ENCODE results near the gene MYH6.
"Not testable (repeated sequence)": the region's sequence is repeated elsewhere in the genome, so short reads cannot be mapped to it uniquely, and the experiment has no call there.

MYH6 gene

DNA sequence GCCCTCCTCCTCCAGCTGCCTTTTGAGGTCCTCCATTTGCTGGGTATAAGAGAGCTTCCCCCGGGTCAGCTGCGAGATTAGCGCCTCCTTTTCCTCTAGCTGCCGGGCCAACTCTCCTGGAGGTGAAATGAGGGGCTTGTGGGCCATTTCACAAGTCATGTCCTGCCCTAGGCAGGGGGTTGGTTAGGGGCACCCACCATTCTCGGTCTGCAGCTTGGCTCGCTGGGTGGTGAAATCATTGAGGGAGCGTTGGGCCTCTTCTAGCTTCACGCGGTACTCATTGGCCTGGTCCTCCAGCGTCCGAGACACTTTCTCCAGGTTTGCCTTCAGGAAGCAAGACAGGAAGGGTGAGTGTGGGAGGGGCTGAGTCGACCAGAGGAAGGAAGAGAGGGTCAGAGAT, 18.7 kb downstream of the MYH6 start:
- no peak for DNase-seq

DNA sequence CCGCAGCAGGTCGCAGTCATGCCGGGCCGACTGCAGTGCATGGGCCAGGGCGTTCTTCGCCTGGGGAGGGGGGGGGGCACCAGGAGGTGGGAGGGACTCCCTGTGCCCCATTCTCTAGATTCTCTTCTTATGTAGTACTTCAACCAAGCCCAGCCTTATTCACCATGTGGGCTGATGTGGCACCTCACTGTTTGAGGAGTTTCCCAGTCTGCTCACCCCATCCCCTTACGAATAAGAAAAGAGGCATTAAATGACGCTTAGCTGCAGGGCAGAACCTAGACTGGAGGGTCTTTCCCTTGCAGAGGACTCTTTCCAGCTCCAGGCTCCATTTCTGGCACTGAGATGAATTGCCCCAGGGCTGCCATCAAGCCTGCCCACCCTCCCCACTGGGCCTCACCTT, 19.1 kb downstream of the MYH6 start:
- DNase-seq, result no peak

DNA sequence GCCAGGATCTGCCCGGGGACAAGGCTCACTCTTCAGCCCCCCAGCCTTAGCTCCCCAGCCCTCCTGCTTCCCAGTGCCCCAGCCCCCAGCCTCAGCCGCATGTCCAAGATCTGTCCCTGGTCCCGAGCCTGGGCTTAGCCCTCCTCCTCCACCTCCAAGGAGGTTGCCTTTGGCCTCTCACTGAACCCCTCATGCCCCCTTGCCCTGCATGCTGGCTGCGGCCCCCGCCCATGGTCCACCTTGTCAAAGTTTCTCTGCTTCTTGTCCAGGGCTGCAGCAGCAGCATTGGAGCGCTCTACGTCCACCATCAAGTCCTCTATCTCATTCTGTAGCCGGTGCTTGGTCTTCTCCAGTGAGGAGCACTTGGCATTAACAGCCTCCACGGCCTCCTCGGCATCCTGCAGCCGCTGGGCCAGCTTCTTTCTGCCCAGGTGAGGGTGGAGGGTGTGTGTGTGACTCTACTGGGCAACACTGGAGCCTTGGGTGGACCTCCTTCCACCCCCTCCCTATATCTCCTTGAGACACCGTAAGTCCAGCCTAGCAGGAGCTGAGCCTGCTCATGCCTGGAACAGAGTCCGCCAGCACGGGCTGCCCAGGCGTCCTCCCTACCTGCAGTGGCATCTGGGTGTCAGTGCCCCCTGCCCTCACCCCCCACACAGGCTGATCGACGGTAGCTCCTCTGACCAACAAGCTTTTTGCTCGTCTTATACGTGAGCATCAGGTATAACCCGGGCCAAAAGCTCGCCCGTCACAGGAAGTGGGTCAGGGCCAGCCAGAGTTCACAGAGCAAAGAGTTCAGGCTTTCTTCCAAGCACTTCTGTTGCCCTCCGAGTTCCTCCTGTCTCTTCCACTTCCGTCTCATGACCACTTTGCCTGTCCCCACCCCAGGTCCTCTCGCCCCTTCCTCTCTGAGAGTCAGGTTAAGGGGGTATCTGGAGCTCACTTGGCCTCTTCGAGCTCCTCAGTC, 19.9 kb downstream of the MYH6 start:
- DNase-seq, result no peak

DNA sequence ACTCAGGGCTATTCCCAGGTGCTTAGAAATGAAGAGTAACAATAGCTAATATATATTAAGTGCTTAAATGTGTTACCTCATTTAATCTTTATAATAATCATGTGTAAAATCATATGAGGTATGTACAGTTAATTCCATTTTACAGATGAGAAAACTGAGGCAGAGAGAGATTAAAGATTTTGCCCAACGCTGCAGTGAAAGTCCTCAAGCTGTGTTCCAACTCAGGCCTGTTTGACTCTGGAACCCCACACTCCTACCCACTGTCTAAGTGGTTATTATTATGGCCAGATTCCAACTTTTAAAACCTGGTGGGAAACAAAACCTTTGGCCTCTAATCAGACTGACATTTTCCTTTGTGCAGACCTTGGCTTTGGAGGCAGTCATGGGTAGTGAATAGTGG, 21.1 kb downstream of the MYH6 start:
- no peak for DNase-seq

DNA sequence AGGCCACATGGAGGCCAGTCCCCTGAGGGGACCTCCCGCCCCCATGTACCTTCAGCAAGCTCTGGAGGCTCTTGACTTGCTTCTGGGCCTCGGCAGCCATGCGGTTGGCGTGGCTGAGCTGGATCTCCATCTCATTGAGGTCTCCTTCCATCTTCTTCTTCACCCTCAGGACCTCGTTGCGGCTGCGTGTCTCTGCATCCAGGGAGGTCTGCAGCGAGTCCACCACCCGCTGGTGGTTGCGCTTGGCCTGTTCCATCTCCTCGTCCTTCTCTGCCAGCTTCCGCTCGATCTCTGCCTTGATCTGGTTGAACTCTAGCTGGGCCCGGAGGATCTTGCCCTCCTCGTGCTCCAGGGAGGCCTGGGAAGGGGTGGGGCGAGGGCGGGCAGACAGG, 21.8 kb downstream of the MYH6 start:
- DNase-seq, result not testable (repeated sequence)

DNA sequence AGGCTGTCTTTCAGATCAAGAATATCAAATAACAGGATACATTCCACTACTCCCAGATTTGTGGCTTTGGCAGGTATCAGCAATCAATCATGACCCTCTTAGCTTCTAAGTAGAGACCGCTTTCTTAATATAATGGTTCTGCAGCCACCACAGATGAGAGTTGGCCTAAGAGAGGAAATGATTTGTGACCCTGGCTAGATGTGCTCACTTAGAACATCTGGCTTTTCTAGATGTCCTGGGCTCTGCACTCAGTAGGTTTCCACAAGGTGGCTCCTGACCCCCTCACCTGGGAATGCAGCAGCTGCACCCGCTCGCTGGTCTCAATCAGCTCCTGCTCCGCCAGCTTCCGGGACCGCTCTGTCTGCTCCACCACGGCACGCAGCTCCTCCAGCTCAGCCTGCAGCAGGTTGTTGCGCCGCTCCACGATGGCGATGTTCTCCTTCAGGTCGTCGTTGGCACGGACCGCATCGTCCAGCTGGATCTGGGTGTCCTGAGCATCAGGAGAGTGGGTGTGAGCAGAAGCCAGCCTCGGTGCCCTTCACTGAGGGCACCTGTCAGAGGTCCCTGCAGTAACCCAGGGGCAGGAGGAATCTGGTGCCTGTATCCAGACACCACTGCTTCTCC, 22.3 kb downstream of the MYH6 start:
- DNase-seq, result no peak

DNA sequence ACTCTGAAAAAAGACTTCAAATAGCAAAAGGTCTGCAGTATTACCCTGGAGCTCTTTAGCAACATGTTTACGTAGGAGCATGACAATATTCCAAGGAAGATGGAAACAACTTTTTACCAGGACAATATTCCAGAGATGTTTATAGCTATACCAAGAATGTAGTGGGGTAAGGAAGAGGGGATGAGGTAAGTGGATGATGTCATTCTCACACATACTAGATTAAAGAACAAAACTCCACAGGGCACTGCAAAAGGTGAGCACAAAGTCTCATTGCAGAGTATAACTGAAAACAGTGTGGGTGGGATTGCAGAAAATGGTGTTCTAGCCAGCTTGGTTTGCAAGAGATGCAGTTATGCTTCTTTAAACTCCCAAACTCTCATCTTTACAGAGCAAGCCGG, 22.8 kb downstream of the MYH6 start:
- no peak for DNase-seq

DNA sequence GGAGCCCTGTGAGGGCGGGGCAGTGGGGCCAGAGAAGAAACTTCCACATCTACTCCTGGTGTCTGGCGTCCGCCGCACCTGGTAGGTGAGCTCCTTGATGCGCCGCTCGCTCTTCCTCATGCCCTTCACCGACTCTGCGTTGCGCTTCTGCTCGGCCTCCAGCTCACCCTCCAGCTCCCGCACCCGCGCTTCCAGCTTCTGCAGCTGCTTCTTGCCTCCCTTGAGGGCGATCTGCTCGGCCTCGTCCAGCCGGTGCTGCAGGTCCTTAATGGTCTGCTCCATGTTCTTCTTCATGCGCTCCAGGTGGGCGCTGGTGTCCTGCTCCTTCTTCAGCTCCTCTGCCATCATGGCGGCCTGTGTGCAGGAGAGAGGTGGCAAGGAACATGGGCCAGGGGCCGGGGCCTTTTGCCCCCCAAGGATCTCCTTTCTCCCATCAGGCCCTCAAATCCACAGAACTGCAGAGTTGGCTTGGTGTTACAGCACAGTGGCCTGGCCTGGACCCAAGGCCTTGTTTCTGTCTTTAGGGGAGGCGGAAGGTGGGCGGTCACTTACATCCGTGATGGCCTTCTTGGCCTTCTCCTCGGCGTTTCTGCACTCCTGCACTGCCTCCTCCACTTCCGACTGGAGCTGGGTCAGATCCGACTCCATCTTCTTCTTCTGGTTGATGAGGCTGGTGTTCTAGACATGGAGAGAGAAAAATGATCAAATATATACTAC, 23.6 kb downstream of the MYH6 start:
- no peak for DNase-seq

DNA sequence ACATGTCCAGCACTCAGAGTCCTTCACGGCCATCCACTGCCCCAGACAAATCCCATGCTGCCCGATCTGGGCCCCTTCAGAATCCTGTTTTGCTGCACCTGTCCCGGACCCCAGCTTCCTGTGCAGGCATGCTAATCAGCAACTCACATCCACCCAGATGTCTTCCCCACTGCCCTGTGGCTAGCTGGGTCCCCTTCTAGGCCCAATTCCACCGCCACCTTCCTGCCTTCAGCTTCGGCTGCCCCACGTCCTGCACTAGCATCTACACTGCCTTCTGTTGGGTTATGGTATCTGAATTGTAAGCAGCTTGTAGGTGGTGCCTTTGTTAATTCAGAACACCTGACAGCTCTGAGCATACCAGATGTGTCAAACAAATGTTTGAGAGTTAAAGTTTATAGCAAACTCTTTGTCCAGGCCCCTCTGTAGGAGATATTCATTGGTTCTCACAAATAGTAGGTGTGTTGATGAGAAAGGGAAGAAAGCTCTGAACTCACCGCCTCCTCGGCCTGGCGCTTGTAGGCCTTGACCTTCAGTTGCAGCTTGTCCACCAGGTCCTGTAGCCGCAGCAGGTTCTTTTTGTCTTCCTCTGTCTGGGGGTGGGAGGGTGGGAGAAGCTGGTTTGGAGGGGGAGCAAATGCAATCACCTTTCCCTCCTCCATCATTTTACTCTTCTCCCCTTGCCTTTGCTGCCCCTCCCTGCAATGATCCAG, 25.2 kb downstream of the MYH6 start:
- no peak for DNase-seq

DNA sequence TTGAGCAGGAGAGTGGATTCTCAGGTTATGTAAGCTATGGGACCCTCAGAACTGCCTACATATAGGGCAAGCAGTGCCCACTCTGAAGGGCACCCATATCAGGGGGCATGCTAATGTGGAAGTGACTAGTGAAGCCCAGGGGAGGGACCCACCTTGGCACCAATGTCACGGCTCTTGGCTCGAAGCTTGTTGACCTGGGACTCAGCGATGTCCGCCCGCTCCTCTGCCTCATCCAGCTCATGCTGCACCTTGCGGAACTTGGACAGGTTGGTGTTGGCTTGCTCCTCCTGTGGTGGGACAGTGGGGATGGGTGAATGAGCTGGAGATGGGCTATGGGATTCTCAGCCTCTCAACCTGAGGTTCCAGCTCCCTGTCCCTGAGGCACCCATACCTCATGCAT, 25.8 kb downstream of the MYH6 start:
- DNase-seq, result no peak

DNA sequence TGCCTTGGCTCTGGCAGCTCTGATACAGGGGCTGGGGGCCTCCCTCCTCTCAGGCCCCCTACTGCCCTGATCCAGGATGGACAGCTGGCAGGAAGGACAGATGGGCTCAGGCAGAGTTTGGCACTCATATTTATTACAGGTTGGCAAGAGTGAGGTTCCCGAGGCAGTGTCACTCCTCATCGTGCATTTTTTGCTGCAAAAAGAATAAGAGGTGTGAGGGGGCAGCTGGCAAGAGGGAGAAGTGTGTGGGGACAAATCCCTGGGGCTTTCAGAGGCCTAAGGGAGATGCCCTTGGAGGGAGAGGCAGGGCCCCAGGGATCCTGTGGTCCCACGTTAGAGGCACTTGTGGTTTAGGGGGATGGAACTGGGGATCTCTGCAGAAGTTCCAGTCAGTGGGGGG, 26.2 kb downstream of the MYH6 start:
- DNase-seq, result no peak

DNA sequence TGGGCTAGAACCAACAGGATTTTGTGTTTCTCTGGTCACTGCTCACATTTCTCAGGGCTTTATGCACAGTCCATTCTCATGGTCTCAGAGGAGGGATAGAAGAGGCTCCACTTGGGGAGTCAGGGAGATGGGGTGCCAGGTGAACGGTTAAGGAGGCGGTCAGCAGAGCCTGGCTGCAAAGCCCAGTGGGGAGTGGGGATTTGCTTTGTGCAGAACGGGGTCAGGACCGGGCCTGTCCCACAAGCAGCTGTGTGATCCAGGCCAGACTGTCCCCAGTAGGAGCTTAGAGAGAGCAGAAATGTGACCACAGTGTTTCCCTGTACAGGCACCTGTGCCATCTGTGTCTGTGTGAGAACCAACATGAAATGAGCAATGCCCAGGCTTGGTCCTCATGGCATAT, 27.1 kb downstream of the MYH6 start:
- no peak for DNase-seq

DNA sequence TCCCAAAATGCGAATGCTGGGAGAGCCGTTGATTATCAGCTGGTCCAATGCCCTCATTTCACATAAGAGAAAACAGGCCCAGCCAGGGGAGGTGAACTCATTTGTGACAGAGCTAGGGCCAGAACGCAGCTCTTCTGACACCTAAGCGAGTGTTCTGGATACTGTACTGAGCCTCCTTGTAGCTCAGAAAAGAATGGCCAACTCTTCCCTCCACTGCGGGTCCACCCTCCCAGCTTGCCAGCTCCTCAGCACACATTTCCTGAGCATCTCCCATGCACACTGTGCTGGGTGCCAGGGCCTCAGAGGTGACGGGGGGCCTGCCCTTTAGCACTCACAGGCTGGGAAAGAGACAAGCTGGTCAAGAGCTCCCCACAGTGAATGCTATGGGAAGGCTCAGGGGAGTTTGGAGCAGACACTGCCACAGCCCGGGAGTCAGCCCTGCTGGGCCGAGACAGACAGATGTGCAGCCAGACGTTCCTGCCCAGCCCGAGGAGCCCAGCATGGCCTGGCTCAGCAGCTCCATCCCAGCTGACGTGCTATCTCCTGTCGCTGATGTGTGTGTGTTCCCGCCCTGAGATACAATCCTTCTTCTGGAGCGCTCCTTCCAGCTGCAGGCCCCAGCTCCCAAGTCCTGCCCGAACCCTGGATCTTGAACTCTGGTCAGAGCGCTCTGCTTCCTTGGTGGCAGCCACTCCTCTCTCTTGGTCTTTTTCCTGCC, 27.7 kb downstream of the MYH6 start:
- no peak for DNase-seq

DNA sequence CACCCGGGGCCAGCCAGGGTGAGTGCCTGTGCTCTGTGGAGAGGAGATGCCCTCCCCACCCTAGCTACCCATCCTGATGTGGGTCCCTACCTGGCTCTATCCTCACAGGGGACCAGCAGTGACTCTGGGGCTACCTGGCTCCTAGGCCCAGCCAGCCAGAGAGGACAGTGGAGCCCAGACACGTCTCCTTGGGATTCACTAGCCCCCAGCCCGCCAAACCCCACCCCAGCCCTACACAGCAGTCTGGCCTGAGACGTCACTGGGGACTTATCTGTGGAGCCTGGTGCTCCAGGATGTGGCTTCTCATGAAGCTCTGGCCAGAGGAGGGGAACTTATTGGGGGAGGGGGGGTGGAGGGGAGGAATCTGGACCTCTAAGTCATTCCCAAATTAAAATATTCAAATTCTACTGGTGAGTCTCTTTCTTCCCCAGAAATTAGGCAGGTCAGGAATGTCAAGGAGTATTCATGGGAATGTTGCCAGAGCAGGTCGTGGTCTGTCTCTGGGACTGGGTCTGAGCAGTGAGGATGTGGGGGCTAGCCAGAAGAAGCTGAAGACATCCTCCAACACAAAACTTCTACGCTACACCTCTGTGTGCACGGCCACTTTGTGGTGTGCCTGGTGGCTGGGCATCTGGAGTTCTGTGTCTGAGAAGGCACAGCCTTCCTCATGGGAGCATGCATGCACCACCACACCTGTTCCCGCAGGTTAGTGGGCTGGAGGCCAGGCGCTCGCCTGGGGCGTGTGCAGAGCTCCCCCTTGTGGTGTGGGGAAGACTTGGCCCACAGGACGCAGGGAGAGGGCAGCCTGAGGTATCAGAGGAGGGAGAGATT, 28.5 kb downstream of the MYH6 start:
- peak; percentile 73 for DNase-seq

DNA sequence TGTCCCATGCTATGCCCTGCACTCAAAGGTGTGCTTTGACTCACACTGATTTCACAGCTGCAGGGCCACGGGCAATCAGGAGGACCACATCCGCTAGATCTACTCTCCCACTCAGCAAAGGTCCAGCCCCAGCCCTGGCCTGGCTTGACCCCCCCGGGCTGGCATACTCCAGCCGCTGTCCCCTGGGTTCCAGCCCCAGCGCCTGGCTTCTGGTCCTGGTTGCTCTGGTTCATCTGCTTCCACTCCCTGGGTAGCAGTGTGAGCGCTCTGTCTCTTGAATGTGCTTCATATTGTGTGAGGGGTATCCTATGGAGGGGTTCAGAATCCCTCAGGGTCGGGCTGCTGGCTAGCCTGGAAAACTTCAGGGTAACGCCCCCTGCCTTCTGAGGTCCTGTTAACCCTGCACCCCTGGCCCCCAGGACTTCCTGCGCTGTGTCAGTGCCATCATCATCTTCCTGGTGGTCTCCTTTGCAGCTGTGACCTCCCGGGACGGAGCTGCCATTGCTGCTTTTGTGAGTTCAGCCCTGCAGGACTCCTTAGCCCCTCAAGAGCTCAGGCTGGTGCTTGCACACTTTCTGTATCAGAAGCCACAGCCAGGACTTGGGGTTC, 29.4 kb downstream of the MYH6 start:
- no peak for DNase-seq

DNA sequence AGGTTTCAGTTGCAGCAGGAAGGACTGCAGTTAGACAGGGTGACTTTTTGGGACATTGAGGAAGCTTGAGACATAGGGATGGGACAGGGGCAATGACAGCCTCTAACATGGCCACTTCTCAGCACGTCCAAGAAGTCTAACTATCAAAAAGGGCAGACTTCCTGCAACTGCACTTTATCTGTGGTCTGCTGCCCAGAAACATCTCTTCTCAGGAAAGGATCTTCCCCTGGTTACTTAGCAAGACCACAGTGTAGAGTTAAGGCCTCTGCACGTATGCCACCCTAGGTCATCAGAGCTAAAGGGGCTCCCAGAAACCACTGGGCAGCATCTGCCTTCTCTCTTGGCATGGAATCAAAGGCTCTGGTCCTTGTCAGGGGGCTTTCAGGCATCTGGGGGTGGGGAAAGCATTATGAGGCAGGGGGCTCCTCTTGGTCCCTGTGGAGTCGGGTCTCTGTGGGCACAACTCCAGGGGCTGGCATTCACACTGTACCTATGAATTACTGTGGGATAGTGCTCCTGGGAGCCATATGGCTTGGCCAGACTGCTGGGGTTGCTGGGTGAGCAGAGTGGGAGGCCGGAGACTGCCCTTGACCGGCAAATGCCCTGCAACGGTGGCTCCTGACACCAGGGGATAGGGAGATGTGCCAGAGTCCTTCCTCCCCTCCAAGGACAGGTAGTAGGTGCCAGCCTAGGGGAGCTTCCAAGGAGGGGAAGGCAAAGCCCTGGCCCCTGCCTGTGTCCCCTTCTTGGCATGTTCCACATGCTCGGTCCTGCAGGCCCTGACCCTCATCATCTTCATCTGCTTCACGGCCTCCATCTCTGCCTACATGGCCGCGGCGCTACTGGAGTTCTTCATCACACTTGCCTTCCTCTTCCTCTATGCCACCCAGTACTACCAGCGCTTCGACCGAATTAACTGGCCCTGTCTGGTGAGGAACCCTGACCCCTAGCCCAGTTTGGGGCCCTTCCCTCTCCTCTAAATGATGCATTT, 30.2 kb downstream of the MYH6 start:
- no peak for DNase-seq

DNA sequence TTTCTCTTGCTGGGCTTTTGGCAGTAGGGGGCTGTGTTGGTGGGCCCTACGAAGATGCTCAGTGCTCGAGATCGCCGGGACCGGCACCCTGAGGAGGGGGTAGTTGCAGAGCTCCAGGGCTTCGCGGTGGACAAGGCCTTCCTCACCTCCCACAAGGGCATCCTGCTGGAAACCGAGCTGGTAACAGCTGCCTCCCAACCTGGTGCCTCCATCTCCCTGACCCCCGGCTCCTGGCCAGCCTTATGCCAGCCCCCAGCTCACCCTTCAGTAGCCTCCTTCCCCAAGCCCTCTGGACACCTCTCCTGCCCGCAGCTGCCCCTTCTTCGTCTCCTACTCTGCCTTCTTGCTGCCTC, 30.9 kb downstream of the MYH6 start:
- no peak for DNase-seq

DNA sequence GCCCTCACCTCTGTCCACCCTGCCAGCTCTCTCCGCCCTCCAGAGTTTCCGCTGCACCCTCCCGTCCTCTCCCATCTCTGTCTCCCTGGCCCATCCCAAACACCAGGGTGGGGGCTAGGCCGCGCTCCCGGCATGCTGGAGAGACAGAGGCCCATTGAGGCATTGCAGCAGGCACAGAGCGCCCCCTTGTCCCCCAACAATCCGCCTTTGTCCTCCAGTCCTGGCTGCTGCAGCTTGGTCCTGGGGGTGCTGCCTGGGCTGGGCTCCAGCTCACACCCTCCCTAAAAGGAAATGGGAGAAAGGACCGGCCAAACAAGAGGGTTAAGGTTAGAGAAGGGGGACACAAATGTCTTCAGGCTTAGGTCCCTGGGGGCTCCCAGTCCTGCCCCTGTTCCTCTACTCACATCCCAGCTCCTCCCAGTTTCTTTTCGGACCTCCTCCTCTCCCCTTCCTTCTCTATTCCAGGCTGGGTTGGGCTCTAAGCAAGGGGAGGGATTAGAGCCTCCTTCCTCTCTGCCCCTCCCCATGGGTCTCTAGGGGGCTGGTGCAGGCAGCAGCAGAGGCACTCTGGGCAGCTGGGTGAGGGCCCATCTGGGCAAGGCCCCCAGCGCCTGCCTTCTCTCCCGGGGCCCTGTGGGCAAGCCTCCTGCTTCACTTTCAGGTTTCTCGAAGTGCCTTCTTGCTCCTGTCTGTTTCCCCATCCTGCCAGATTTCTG, 31.4 kb downstream of the MYH6 start, which contains the start of gene CMTM5:
CMTM5 (plus strand) TSS at position 565 of the 716 bp plus-strand sequence. CDS start 206 bp downstream, outside the sequence.
- DNase-seq, result peak; percentile 50

All from NCI-H1436 (cell line).